Measurements from ENCODE around the gene IFI35. TPM values are rescaled to one million over a fixed set of nuclear protein-coding genes. Genes with fewer than 3 reads are reported as not detected.

Gene IFI35
- total RNA-seq, 1 experiment from 2014 or later, result 6.3 TPM

DNA sequence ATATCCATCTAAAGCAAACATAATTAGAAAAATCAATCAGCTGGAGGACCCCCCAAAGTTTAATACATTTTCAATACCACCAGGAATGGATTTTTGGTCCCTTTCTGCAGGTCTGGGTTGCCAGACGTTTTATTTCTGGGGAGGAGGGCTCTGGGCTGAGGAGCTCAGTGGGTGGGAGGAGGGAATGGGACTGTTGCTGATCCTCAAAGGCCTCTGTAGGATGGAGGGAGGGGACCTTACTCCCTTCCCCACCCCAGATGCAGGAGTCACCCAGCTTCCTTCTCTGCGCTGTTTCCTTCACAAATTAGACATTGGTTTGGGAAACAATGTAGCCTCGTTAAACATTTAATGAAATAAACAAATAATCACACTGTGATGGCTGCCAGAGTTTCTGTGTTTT lies 25.1 kb downstream of the IFI35 start:
- intact Hi-C loops (cut with micrococcal nuclease), result no loop called here
- no TSS peak for BruUV-seq (replicated peaks)
- Mint-ChIP-seq H3K9me3 (ENCODE audit: unreplicated experiment) (no peaks in the 10 kb centered on the region), H3K4me1 (ENCODE audit: insufficient read depth, unreplicated experiment) (peaks cover 6% of the 10 kb centered on the region), H3K27me3 (ENCODE audit: insufficient read depth, unreplicated experiment) (no peaks in the 10 kb centered on the region), H3K27ac (ENCODE audit: low read depth, unreplicated experiment) (no peak overlapping the region), H3K36me3 (ENCODE audit: insufficient read depth, unreplicated experiment) (no peaks in the 10 kb centered on the region), H3K4me3 (ENCODE audit: unreplicated experiment) (no peak overlapping the region)
- ChIA-PET POLR2A (interaction anchor here (0.7 kb wide), 1 partner anchor 93 kb away, joined by 3 read pairs; the partner anchor contains the start of gene BRCA1), CTCF (no interaction called here)
- no peak for DNase-seq (ENCODE audit: unreplicated experiment)
- TF ChIP-seq, protein P1, sequence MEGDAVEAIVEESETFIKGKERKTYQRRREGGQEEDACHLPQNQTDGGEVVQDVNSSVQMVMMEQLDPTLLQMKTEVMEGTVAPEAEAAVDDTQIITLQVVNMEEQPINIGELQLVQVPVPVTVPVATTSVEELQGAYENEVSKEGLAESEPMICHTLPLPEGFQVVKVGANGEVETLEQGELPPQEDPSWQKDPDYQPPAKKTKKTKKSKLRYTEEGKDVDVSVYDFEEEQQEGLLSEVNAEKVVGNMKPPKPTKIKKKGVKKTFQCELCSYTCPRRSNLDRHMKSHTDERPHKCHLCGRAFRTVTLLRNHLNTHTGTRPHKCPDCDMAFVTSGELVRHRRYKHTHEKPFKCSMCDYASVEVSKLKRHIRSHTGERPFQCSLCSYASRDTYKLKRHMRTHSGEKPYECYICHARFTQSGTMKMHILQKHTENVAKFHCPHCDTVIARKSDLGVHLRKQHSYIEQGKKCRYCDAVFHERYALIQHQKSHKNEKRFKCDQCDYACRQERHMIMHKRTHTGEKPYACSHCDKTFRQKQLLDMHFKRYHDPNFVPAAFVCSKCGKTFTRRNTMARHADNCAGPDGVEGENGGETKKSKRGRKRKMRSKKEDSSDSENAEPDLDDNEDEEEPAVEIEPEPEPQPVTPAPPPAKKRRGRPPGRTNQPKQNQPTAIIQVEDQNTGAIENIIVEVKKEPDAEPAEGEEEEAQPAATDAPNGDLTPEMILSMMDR (IDR thresholded peaks at IDR 0.05; ENCODE audit: unreplicated experiment), result no peak

DNA sequence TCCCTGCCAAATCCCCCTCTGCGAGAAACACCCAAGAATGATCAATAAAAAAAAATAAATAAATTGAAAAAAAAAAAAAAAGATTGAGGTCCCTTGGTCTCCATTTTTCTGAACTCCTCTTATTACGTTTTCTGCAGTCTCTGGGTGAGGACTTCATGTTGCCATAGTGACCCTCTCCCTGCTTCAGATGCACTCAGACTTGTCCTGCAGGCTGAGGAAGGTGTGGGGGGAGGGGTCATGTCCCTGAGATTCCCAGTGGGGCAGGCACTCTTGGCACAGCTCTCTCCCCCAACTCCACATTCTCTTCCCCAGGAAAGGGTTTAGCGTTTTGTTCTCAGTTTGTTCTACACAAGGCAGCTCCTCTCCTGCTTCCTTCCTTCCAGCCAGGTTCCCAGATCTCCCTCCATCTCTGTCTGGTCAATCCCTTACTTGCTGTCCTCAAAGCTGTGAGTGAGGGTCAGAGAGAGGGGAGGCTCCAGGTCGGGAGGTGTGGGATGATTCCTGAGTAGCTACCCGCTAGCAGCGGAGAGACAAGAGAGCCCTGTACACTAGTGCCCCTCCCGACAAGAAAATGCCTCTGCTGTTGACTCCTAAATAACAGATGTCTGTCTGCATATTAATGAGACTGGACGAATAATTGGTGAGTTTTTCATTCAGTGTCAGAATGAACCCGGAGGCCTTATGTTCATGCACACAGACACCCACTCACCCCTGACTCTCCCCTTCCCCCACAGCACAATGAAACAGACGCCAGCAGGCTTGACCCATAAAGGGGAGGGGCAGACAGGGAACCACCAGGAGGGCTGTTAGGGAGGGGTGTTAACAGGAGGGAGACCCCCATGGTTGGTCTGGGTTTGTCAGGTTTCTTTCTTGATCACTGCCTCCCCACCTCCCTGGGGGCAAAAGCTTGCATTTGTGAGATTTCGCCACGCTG lies 27.6 kb downstream of the IFI35 start:
- Mint-ChIP-seq H3K4me1 (ENCODE audit: insufficient read depth, unreplicated experiment) (peaks cover 2% of the 10 kb centered on the region), H3K27ac (ENCODE audit: low read depth, unreplicated experiment) (no peak overlapping the region), H3K36me3 (ENCODE audit: insufficient read depth, unreplicated experiment) (no peaks in the 10 kb centered on the region), H3K27me3 (ENCODE audit: insufficient read depth, unreplicated experiment) (no peaks in the 10 kb centered on the region), H3K4me3 (ENCODE audit: unreplicated experiment) (no peak overlapping the region), H3K9me3 (ENCODE audit: unreplicated experiment) (no peaks in the 10 kb centered on the region)
- intact Hi-C loops (cut with micrococcal nuclease), result no loop called here
- BruUV-seq (replicated peaks), result no TSS peak
- DNase-seq (ENCODE audit: unreplicated experiment), result no peak
- POLR2A ChIA-PET, result interaction anchor here (0.7 kb wide), 1 partner anchor 13 kb away, joined by 4 read pairs; the partner anchor contains the start of gene VAT1
- TF ChIP-seq, protein P1 (IDR thresholded peaks at IDR 0.05; ENCODE audit: unreplicated experiment), result no peak
- CTCF ChIA-PET, result interaction anchor here (0.6 to 1.1 kb wide), 2 partner anchors 10 to 46 kb away, joined by 3 read pairs; partner anchors contain the start of gene RND2

DNA sequence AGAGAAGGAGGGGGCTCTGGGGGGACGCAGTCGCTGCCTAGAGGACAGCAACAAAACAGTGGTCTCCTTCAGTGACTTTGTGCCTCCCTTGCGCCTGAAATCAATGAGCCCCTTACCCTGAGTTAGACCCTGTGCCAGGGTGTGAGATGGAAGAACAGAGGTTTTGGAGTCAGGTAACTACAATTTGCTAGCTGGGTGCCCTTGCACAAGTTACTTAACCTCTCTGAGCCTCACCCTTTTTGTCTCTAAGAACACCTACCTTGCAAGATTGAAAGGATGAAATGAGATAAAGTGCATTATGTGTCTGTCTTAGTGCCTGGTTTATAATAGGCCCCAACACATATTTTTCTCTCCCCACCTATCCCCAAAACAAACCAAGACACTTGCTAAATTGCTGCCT lies 28.3 kb downstream of the IFI35 start:
- intact Hi-C loops (cut with micrococcal nuclease), result no loop called here
- no peak overlapping the region for H3K4me3 Mint-ChIP-seq (ENCODE audit: unreplicated experiment)
- DNase-seq (ENCODE audit: unreplicated experiment), result no peak
- POLR2A ChIA-PET, result no interaction called here
- TF ChIP-seq, protein P1 (IDR thresholded peaks at IDR 0.05; ENCODE audit: unreplicated experiment), result no peak
- H3K27me3 Mint-ChIP-seq (ENCODE audit: insufficient read depth, unreplicated experiment), result no peaks in the 10 kb centered on the region
- no peaks in the 10 kb centered on the region for H3K36me3 Mint-ChIP-seq (ENCODE audit: insufficient read depth, unreplicated experiment)
- CTCF ChIA-PET, result interaction anchor here (0.8 kb wide), 1 partner anchor 1260 kb away, joined by 4 read pairs; no protein-coding TSS in a partner anchor
- H3K27ac Mint-ChIP-seq (ENCODE audit: low read depth, unreplicated experiment), result no peak overlapping the region
- BruUV-seq (replicated peaks), result no TSS peak
- H3K4me1 Mint-ChIP-seq (ENCODE audit: insufficient read depth, unreplicated experiment), result no peaks in the 10 kb centered on the region
- no peaks in the 10 kb centered on the region for H3K9me3 Mint-ChIP-seq (ENCODE audit: unreplicated experiment)

- intact Hi-C loops (cut with micrococcal nuclease), result no loop called here
- Mint-ChIP-seq H3K9me3 (ENCODE audit: unreplicated experiment) (no peaks in the 10 kb centered on the region), H3K4me3 (ENCODE audit: unreplicated experiment) (no peak overlapping the region), H3K27ac (ENCODE audit: low read depth, unreplicated experiment) (no peak overlapping the region), H3K27me3 (ENCODE audit: insufficient read depth, unreplicated experiment) (no peaks in the 10 kb centered on the region), H3K36me3 (ENCODE audit: insufficient read depth, unreplicated experiment) (no peaks in the 10 kb centered on the region), H3K4me1 (ENCODE audit: insufficient read depth, unreplicated experiment) (no peaks in the 10 kb centered on the region)
- TF ChIP-seq, protein P1 (IDR thresholded peaks at IDR 0.05; ENCODE audit: unreplicated experiment), result no peak
- no TSS peak for BruUV-seq (replicated peaks)
- ChIA-PET POLR2A (no interaction called here), CTCF (no interaction called here)
- no peak for DNase-seq (ENCODE audit: unreplicated experiment)
Measured at GRCh38 chr17:43039646-43040045, 33.1 kb downstream of the IFI35 start.
